IPS-NIHi11 (cell line): ENCODE data around the gene CD37.
"Not testable (repeated sequence)": the region's sequence is repeated elsewhere in the genome, so short reads cannot be mapped to it uniquely, and the experiment has no call there.

Source experiments
- DNase-seq: peaks from one replicate; pipeline ENCODE4 v3.0.0; 2012; ENCODE audit warnings: mixed read lengths, low spot score

Gene CD37

GRCh38 chr19:49347835-49348234 is 12.6 kb downstream of the CD37 start:
- DNase-seq = peak; percentile 75

- DNase-seq = no peak
Observed at GRCh38 chr19:49348305-49349189, 13.3 kb downstream of the CD37 start.

- DNase-seq = no peak
Observed at GRCh38 chr19:49349567-49349966, 14.4 kb downstream of the CD37 start.

DNA sequence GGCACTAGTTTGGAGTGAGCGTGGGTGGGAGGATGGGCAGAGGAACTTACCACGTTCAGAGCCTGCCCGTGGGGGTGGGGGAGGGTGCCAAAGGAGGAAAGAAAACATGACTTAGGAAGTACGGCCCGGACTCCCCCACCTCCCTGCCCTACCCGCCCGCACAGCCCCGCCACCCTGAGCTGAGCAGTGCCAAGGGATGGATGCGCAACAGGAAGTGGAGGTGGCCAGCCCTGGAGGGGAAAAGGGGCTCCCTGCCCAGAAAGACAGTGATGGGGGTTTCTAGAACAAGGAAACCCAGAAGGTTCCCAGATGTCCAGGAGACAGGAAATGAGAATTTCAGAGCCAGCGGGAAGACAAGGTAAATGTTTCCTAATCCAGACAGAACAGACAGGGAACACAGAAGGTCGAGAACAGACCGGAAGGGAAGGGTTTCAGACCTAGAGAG is 20.7 kb downstream of the CD37 start:
- DNase-seq = no peak

GRCh38 chr19:49356382-49356781 is 21.2 kb downstream of the CD37 start:
- no peak for DNase-seq

DNA sequence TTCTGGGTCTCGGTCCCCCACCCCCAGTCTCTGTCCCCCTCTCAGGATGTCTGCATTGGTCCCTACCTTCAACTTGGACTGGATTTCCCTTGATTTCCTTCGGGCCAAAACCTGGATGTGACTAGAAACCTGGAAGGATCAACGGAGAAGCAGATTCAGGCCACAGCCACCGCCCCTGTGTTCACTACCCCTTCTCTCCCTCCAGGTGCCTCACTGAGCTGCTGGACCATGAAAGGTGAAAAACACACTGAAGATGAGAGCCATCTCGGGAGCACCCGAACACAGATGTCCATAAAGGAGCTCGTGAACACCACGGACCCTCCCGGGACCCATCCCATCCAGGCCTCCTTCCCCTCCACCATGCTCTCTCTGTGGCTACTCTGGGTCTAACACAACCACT is 22.0 kb downstream of the CD37 start:
- no peak for DNase-seq

GRCh38 chr19:49359851-49360820 is 24.9 kb downstream of the CD37 start:
- DNase-seq = no peak

DNA sequence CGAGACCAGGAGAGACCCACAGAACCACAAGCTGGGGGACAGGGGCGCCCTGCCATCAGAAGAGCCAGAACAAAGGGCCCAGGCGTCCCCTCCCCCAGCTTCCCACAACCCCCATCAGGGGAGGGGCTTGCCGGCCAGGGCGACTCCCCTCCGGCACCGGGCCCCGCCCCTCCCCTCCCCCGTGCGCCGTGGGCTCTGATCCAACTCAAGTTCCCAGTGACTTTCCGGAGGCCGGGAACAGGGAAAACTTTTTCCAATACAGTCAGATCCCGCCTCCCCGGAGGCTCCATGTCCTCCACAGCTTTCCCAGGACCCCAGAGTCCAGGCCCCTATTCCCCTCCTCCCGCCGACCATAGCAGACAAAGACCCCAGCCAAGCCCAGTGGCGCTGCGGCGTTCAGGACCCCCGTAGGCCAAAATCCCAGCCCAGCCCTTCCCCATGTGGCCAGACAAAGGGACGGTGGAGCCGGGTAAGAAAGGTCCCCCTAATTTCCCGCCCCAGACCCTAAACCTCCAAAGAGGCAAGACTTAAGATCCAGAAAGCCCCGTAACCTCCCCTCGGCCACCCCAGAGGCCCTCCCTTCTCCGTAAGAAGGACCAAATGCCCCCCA is 26.3 kb downstream of the CD37 start:
- peak; percentile 92 for DNase-seq

- DNase-seq = peak; percentile 85
Observed at GRCh38 chr19:49362048-49362928, 27.1 kb downstream of the CD37 start, which contains the start of gene TEAD2. Gene TEAD2 (minus strand): TSS chr19:49362416. CDS start chr19:49360075, 2,341 bp downstream.

DNA sequence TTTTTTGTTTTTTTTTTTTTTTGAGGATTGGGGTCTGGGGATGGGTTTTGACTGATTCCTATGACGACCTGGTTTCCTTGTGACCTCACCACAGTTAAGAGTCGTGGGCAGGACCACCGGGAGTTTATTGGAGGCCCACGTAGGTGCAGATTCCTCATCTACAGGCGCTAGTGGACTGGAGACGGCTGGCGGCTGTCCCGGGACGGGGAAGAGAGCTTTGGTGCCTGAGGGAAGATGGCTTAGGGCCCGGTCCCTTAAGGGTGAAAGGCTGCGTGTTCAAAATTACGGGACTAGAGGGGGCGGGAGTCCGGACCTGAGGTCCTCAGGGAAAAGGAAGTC is 27.7 kb downstream of the CD37 start:
- no peak for DNase-seq

DNA sequence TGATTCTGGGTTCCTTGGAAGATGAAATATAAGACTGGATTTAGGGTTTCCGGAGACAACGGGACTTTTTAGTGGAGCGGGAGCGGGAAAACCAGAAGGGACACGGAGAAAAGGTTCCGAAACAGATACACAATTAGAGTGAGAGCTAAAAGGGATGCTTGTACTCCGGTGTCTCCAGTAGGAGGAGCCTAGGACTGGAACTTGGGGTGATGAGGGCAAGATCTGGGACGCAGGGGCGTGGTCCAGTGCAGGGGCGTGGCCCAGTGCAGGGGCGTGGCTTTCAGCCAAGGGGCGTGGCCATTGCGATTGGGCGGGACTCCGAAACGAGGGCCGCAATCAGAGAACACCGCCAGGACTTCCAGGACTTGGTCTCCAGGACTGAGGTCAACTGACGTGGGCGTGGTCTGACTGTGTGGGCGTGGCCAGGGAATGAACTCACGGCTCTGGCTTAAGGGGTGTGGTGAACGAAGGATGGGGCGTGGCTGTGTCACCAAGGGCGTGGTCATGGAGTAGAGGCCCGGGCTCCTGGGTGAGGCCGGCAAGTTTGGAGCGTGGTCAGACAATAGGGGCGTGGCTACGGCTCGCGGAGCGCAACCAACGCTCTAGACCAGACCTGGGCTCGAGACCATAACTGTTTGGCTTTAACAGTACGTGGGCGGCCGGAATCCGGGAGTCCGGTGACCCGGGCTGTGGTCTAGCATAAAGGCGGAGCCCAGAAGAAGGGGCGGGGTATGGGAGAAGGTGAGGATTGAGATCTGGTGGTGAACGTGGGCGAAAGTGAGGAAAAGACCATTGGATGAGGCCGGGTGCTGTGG is 28.3 kb downstream of the CD37 start, which contains the start of gene DKKL1:
Gene DKKL1, plus strand, starts transcription at position 610 of the 815 bp plus-strand sequence. Its CDS starts 122 bp downstream, at position 732.
- peak; percentile 93 for DNase-seq

- DNase-seq = no peak
Observed at GRCh38 chr19:49364083-49364737, 29.0 kb downstream of the CD37 start.

GRCh38 chr19:49366110-49366509 is 30.9 kb downstream of the CD37 start:
- no peak for DNase-seq

GRCh38 chr19:49368711-49369358 is 33.6 kb downstream of the CD37 start:
- DNase-seq = no peak

GRCh38 chr19:49371184-49371583 is 36.0 kb downstream of the CD37 start:
- DNase-seq = no peak

GRCh38 chr19:49373174-49373573 is 38.0 kb downstream of the CD37 start:
- not testable (repeated sequence) for DNase-seq

DNA sequence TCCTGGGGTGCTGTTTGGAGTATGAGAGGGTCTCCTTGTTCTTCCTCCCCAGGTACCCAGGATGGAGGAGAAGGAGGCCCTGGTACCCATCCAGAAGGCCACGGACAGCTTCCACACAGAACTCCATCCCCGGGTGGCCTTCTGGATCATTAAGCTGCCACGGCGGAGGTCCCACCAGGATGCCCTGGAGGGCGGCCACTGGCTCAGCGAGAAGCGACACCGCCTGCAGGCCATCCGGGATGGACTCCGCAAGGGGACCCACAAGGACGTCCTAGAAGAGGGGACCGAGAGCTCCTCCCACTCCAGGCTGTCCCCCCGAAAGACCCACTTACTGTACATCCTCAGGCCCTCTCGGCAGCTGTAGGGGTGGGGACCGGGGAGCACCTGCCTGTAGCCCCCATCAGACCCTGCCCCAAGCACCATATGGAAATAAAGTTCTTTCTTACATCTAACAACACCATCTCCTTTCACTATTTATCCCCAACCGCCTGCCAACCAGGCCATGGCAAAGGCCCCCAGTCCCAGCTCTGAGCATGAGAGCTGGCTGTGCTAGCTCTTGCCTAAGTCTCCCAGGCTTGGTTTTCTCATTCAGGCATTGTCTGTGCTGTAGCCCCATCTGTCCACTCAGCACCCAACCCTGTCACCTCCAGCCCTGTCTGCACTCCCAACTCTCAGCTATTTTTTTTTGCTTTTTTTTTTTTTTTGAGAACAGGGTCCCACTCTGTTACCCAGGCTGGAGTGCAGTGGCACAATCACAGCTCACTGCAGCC is 39.6 kb downstream of the CD37 start:
- no peak for DNase-seq

DNA sequence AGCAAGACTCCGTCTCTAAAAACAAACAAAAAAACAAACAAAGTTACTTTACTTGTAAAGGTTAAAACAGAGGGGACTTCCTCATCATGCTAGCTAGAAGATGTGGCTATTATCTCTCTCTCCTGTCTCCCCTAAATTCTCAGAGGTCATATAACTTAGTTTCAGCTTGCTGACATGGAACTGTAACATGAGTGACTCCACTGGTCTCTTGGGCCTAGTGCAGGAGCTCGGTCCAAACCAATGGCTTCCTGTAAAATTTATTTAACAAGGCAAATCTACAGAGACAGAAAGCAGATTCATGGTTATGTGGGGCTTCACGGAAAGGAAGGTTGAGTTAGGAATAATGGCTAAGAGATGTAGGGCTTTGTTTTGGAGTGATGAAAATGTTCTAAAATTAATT is 43.3 kb downstream of the CD37 start:
- no peak for DNase-seq
